Mesenchymal stem cell (in vitro differentiated cells and primary cell): ENCODE data around the gene MBD3.

Source experiments
- DNase-seq: peaks from one replicate; pipeline ENCODE4 v3.0.0-alpha.2; 2013
- H2AFZ ChIP-seq: one replicate; pipeline ENCODE4 v1.6.1; 2013; ENCODE audit warnings: low read depth, mild to moderate bottlenecking, control low read depth, inconsistent platforms, low read length, moderate library complexity
- H2AK5ac ChIP-seq: 2 replicates; pipeline ENCODE4 v1.6.1; 2013; ENCODE audit warnings: low read length, moderate library complexity, mild to moderate bottlenecking, inconsistent platforms; ENCODE audit not compliant: severe bottlenecking
- H2BK120ac ChIP-seq: one replicate; pipeline ENCODE4 v1.6.1; 2013; ENCODE audit warnings: low read depth, mild to moderate bottlenecking, inconsistent platforms, low read length, moderate library complexity
- H2BK12ac ChIP-seq, 2 experiments: one replicate each; pipeline ENCODE4 v1.6.1; 2013; ENCODE audit warnings: inconsistent platforms in 2 of 2, low read length in 2 of 2, mild to moderate bottlenecking in 2 of 2, moderate library complexity in 2 of 2, control low read depth in 1 of 2
- H2BK15ac ChIP-seq: one replicate; pipeline ENCODE4 v1.6.1; 2013; ENCODE audit warnings: mild to moderate bottlenecking, low read depth, inconsistent platforms; ENCODE audit not compliant: poor library complexity, severe bottlenecking
- H2BK5ac ChIP-seq: 2 replicates; pipeline ENCODE4 v1.6.1; 2013; ENCODE audit warnings: low read depth, mild to moderate bottlenecking, low read length, control low read depth, inconsistent platforms; ENCODE audit not compliant: poor library complexity, severe bottlenecking
- H3K14ac ChIP-seq, 2 experiments: one replicate each; pipeline ENCODE4 v1.6.1; 2013; ENCODE audit warnings: inconsistent platforms in 2 of 2, low read length in 2 of 2, control low read depth in 1 of 2, mild to moderate bottlenecking in 1 of 2, moderate library complexity in 1 of 2
- H3K18ac ChIP-seq, 2 experiments: one replicate each; pipeline ENCODE4 v1.6.1; 2013; ENCODE audit warnings: inconsistent platforms in 2 of 2, low read length in 2 of 2, control low read depth in 1 of 2, low read depth in 1 of 2, mild to moderate bottlenecking in 1 of 2
- H3K23ac ChIP-seq, 2 experiments: one replicate each; pipeline ENCODE4 v1.6.1; 2013; ENCODE audit warnings: inconsistent platforms in 2 of 2, low read length in 2 of 2, mild to moderate bottlenecking in 2 of 2, moderate library complexity in 2 of 2, control low read depth in 1 of 2
- H3K27ac ChIP-seq: 2 replicates; pipeline ENCODE4 v1.5.1; 2013; ENCODE audit warnings: mild to moderate bottlenecking, moderate library complexity, low read length, control low read depth, inconsistent platforms; ENCODE audit not compliant: poor library complexity, severe bottlenecking
- H3K27me3 ChIP-seq, 2 experiments: 2 replicates each; pipeline versions ENCODE4 v1.6.1 to v1.7.0; 2013; ENCODE audit warnings: low read length in 2 of 2, mild to moderate bottlenecking in 2 of 2, moderate library complexity in 2 of 2, control low read depth in 1 of 2, inconsistent platforms in 1 of 2; ENCODE audit not compliant: control insufficient read depth in 1 of 2, insufficient read depth in 1 of 2
- H3K36me3 ChIP-seq, 2 experiments: 2 replicates each; pipeline versions ENCODE4 v1.6.1 to v1.7.0; 2013; ENCODE audit warnings: low read length in 2 of 2, control low read depth in 1 of 2, inconsistent platforms in 1 of 2, low read depth in 1 of 2, mild to moderate bottlenecking in 1 of 2; ENCODE audit not compliant: insufficient read depth in 2 of 2, control insufficient read depth in 1 of 2
- H3K4ac ChIP-seq, 2 experiments: one replicate each; pipeline ENCODE4 v1.6.1; 2013; ENCODE audit warnings: inconsistent platforms in 2 of 2, low read length in 2 of 2, mild to moderate bottlenecking in 2 of 2, moderate library complexity in 2 of 2, control low read depth in 1 of 2, low read depth in 1 of 2
- H3K4me1 ChIP-seq: 2 replicates; pipeline ENCODE4 v1.6.1; 2013; ENCODE audit warnings: low read depth, low read length, control low read depth; ENCODE audit not compliant: control insufficient read depth, insufficient read depth
- H3K4me2 ChIP-seq: 2 replicates; pipeline ENCODE4 v1.6.1; 2013; ENCODE audit warnings: low read length, mild to moderate bottlenecking, inconsistent platforms; ENCODE audit not compliant: poor library complexity, severe bottlenecking
- H3K4me3 ChIP-seq, 2 experiments: 2 replicates each; pipeline versions ENCODE4 v1.5.1 to v1.7.0; 2013; ENCODE audit warnings: low read length in 2 of 2, mild to moderate bottlenecking in 2 of 2, control low read depth in 1 of 2, low read depth in 1 of 2; ENCODE audit not compliant: insufficient read depth in 1 of 2
- H3K79me1 ChIP-seq: replicated peaks from 2 replicates; pipeline ENCODE4 v1.6.1; 2013; ENCODE audit warnings: mild to moderate bottlenecking, control low read depth, low read length, inconsistent platforms; ENCODE audit not compliant: poor library complexity, severe bottlenecking
- H3K9ac ChIP-seq: 2 replicates; pipeline ENCODE4 v1.7.0; 2013; ENCODE audit warnings: mild to moderate bottlenecking, low read length, moderate library complexity
- H3K9me3 ChIP-seq: 2 replicates; pipeline ENCODE4 v1.7.0; 2013; ENCODE audit warnings: mild to moderate bottlenecking, low read length; ENCODE audit not compliant: control insufficient read depth
- H4K8ac ChIP-seq: one replicate; pipeline ENCODE4 v1.6.1; 2013; ENCODE audit warnings: inconsistent platforms, mild to moderate bottlenecking, low read length, moderate library complexity
- H4K91ac ChIP-seq: one replicate; pipeline ENCODE4 v1.6.1; 2013; ENCODE audit warnings: mild to moderate bottlenecking, low read length, inconsistent platforms
- WGBS: methylation state at CpG from one replicate; pipeline ENCODE4 v1.1.7; 2013; ENCODE audit warnings: mixed read lengths; 5-methylcytosine and 5-hydroxymethylcytosine counted together

The MBD3 gene

DNA sequence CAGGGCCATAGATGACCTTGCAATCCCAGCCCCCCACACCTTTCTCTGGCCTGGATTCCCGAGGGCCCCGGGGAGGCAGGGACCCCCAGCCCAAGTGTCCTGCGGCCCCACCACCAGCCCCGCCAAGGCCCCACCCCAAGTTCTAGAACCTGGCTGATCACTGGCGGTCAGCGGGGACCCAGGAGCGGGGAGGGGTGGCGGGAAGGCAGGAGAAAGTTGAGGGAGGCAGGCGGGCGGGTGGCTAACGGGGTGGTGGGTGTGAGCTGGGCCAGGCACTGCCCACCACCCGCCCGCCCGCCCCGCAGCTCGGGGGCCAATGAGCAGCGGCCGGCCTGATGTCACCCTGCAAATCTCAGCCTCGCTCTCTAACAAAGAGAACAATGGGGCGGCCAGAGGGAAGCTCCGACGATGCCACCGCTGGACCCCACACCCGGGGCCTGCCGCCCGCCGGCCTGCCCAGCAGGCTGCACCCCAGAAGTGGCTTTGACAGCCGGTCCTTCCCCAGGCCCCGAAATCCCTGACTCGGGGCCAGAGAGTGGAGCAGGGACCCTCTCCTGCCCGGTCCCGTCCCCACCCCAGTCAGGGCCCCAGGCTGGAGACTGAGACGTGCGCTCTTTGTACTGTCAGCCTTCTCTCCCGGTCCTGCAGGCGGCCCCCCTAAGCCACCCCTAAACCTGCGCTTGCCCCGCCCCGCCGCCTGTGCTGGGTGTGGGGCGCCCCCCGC, 26.1 kb downstream of the MBD3 start:
- Histone ChIP-seq H3K23ac (no peak overlapping the region), H2BK12ac (no peak overlapping the region), H2BK5ac (peak overlapping the region; percentile 96), H2AFZ (no peak overlapping the region), H2BK15ac (no peak overlapping the region), H4K8ac (peak overlapping the region; percentile 79), H2AK5ac (peak overlapping the region; percentile 74), H4K91ac (peak overlapping the region; percentile 94), H3K9me3 (no peaks in the 10 kb centered on the region), H3K4me1 (peaks cover 25% of the 10 kb centered on the region), H3K27me3 (peaks cover 0 to 8% of the 10 kb centered on the region in 2 experiments), H3K14ac (peak overlapping the region in 1 of 2 experiments; percentile 37), H2BK120ac (peak overlapping the region; percentile 97), H3K9ac (peak overlapping the region; percentile 90), H3K4me3 (peak overlapping the region; percentile 82 to 93), H3K4me2 (peak overlapping the region; percentile 82), H3K27ac (peak overlapping the region; percentile 90), H3K36me3 (peaks cover 0 to 34% of the 10 kb centered on the region in 2 experiments), H3K4ac (peak overlapping the region; percentile 94 to 97), H3K79me1 (peaks cover 7% of the 10 kb centered on the region), H3K18ac (peak overlapping the region; percentile 90 to 98)
- peak; percentile 87 for DNase-seq
- WGBS: under 1% methylated on average over 29 of the region's 42 CpGs

DNA sequence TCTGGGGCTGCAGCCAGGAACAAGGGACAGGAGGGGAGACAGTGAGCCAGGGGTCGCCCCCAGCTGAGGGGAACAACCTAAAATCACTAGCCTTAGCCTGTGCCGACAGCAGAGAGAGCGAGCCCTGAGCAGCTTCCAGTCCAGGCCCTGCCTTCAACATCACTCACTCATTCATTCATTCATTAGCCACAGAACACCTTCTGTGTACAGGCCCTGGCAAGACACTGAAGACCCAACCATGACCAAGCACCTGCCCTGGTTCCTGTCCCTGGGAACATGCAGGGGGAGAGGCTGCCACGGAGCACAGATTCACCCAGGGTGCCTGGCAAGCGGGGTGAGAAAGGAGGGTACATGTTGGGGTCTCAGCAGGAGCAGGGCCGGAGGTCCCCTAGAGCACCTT, 29.4 kb downstream of the MBD3 start:
- Histone ChIP-seq H3K14ac (no peak overlapping the region), H2BK120ac (no peak overlapping the region)

DNA sequence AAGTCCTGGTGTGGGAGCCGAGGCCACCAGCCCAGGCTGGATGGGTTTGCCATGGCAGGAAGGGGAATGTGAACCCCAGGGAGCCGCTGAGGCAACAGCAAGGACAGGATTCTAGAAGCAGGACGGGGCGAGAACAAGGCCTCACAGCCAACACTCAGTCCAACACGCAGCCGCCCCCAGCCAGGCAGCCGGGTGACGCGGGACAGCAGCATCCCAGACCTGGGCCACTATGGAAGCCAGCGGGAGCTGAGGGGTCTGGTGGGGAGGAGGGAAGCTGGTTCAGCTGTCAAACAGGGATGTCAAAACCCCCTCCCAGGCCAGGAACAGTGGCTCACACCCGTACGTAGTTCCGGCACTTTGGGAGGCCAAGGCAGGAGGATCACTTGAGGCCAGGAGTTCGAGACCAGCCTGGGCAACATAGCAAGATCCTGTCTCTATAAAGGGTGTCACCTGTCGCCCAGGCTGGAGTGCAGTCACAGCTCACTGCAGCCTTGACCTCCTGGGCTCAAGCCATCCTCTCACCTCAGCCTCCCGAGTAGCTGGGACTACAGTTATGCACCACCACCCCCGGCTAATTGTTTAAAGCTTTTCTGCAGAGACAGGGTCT, 31.3 kb downstream of the MBD3 start:
- Histone ChIP-seq H2BK15ac (no peak overlapping the region), H3K79me1 (peaks cover 5% of the 10 kb centered on the region), H2AFZ (no peak overlapping the region), H3K4me2 (no peak overlapping the region), H2BK5ac (no peak overlapping the region), H3K9me3 (no peaks in the 10 kb centered on the region), H2BK120ac (no peak overlapping the region), H3K36me3 (peaks cover 0 to 64% of the 10 kb centered on the region in 2 experiments), H3K4me3 (no peak overlapping the region), H4K8ac (no peak overlapping the region), H3K4ac (no peak overlapping the region), H2BK12ac (no peak overlapping the region), H2AK5ac (no peak overlapping the region), H3K27ac (no peak overlapping the region), H3K9ac (no peak overlapping the region), H3K23ac (peak overlapping the region in 1 of 2 experiments; percentile 41), H3K4me1 (peaks cover 36% of the 10 kb centered on the region), H3K18ac (no peak overlapping the region), H4K91ac (no peak overlapping the region), H3K14ac (no peak overlapping the region), H3K27me3 (no peaks in the 10 kb centered on the region)
- over 99% methylated on average over 17 of the region's 17 CpGs for WGBS
- DNase-seq: no peak

More for the DNA sequence above, 29.4 kb downstream of the MBD3 start:
- Histone ChIP-seq H3K4me2 (peak overlapping the region; percentile 25), H3K23ac (peak overlapping the region in 1 of 2 experiments; percentile 72), H3K18ac (no peak overlapping the region), H4K8ac (no peak overlapping the region), H3K9me3 (no peaks in the 10 kb centered on the region), H3K27ac (no peak overlapping the region), H4K91ac (no peak overlapping the region), H2AFZ (no peak overlapping the region), H2BK15ac (no peak overlapping the region), H3K4ac (no peak overlapping the region), H3K27me3 (no peaks in the 10 kb centered on the region), H2BK5ac (no peak overlapping the region), H3K9ac (no peak overlapping the region), H2BK12ac (no peak overlapping the region), H3K36me3 (peaks cover 0 to 56% of the 10 kb centered on the region in 2 experiments), H3K4me3 (no peak overlapping the region), H2AK5ac (no peak overlapping the region), H3K79me1 (no peaks in the 10 kb centered on the region), H3K4me1 (peaks cover 35% of the 10 kb centered on the region)
- DNase-seq: no peak
- WGBS: 100% methylated on average over 6 of the region's 6 CpGs

DNA sequence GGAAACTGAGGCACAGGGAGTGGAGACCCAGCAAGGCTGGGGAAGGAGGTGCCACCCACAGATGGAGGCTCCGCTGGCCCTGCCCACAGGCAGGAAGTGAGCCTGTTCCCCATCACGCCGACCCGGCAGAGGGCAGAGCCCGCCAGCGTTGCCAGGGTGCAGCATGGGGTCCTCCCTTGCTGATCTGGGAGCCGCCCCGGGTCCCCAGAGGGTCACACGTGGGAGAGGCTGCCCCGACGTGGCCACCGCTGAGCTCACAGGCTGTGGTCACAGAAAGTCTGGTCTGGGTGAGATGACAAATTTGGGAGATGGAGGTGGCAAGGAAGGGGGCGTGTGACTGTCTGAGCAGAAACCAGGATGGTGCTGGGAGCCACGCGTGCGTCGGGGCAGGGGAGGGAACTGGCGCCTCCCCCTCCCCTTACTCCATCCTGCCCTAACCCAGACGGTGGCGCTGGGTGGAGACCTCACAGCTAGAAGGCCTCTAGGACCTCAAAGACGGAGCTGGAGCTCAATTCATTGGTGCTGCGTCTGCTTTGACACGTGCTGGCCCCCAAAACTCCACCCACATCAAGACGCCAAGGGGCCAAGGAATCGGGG, 32.3 kb downstream of the MBD3 start:
- Histone ChIP-seq H2AFZ (no peak overlapping the region), H4K91ac (no peak overlapping the region), H3K18ac (no peak overlapping the region), H3K27ac (no peak overlapping the region), H3K9ac (peak overlapping the region; percentile 6), H3K23ac (no peak overlapping the region), H3K4ac (no peak overlapping the region), H3K4me2 (no peak overlapping the region), H4K8ac (no peak overlapping the region), H2BK12ac (no peak overlapping the region), H3K14ac (no peak overlapping the region), H3K4me3 (no peak overlapping the region), H3K4me1 (peaks cover 31% of the 10 kb centered on the region), H3K27me3 (no peaks in the 10 kb centered on the region), H2AK5ac (no peak overlapping the region), H2BK15ac (no peak overlapping the region), H3K79me1 (peaks cover 9% of the 10 kb centered on the region), H3K9me3 (no peaks in the 10 kb centered on the region), H2BK120ac (no peak overlapping the region), H3K36me3 (peaks cover 0 to 67% of the 10 kb centered on the region in 2 experiments), H2BK5ac (no peak overlapping the region)
- WGBS: 97% methylated on average over 25 of the region's 25 CpGs
- DNase-seq: no peak
